GM18511 (cell line): ENCODE data around the gene TENM3.

Experiments
- ATAC-seq: cut with Tn5 transposase; IDR thresholded peaks from one replicate; pipeline ENCODE4 v1.9.1; 2021; ENCODE audit warnings: mild to moderate bottlenecking, moderate library complexity; ENCODE audit not compliant: unreplicated experiment

TENM3 gene

GRCh38 chr4:182280436-182281111, 37.4 kb downstream of the TENM3 start:
- no peak for ATAC-seq

GRCh38 chr4:182286035-182286434, 42.8 kb downstream of the TENM3 start:
- ATAC-seq: no peak

GRCh38 chr4:182286931-182287330, 43.7 kb downstream of the TENM3 start:
- no peak for ATAC-seq

- no peak for ATAC-seq
These were observed 45.3 kb downstream of the TENM3 start for GRCh38 chr4:182288534-182288933.

- ATAC-seq: no peak
These were observed 46.6 kb downstream of the TENM3 start for GRCh38 chr4:182289809-182290208.

GRCh38 chr4:182291175-182291574, 48.0 kb downstream of the TENM3 start:
- no peak for ATAC-seq

GRCh38 chr4:182291597-182292270, 48.5 kb downstream of the TENM3 start:
- no peak for ATAC-seq

GRCh38 chr4:182292612-182293011, 49.4 kb downstream of the TENM3 start:
- ATAC-seq: no peak

GRCh38 chr4:182293691-182294255, 50.6 kb downstream of the TENM3 start:
- no peak for ATAC-seq

GRCh38 chr4:182294451-182294850, 51.2 kb downstream of the TENM3 start:
- no peak for ATAC-seq

GRCh38 chr4:182297659-182298058, 54.5 kb downstream of the TENM3 start:
- no peak for ATAC-seq

- ATAC-seq: no peak
These were observed 58.5 kb downstream of the TENM3 start for GRCh38 chr4:182301736-182302135.

- ATAC-seq: no peak
These were observed 60.6 kb downstream of the TENM3 start for GRCh38 chr4:182303847-182304246.

GRCh38 chr4:182306792-182307507, 63.7 kb downstream of the TENM3 start:
- ATAC-seq: no peak

- no peak for ATAC-seq
These were observed 64.5 kb downstream of the TENM3 start for GRCh38 chr4:182307746-182308145.

- no peak for ATAC-seq
These were observed 66.7 kb downstream of the TENM3 start for GRCh38 chr4:182309877-182310276.

- ATAC-seq: no peak
These were observed 67.1 kb downstream of the TENM3 start for GRCh38 chr4:182310316-182310715.

GRCh38 chr4:182310962-182311361, 67.8 kb downstream of the TENM3 start:
- ATAC-seq: no peak

GRCh38 chr4:182314537-182314936, 71.3 kb downstream of the TENM3 start:
- ATAC-seq: no peak

- ATAC-seq: no peak
These were observed 75.1 kb downstream of the TENM3 start for GRCh38 chr4:182318256-182318655.

GRCh38 chr4:182320092-182320491, 76.9 kb downstream of the TENM3 start:
- no peak for ATAC-seq

GRCh38 chr4:182320580-182320979, 77.4 kb downstream of the TENM3 start:
- no peak for ATAC-seq
